HG02623 (cell line): ENCODE measurements around the gene TSEN34.

Experiments used
- ATAC-seq: cut with Tn5 transposase; IDR thresholded peaks from one replicate; pipeline ENCODE4 v1.9.1; 2021; ENCODE audit warnings: moderate library complexity; ENCODE audit not compliant: unreplicated experiment

TSEN34 gene

GRCh38 chr19:54191011-54191810 is at the start of gene TSEN34:
TSEN34 (plus strand) TSS chr19:54191308; CDS start chr19:54191365, 57 bp downstream.
- peak; percentile 23 for ATAC-seq

- no peak for ATAC-seq
Observed at GRCh38 chr19:54141356-54141755, 49.8 kb upstream of the TSEN34 start.

- ATAC-seq, result no peak
Observed at GRCh38 chr19:54142166-54142780, 48.8 kb upstream of the TSEN34 start.

GRCh38 chr19:54145541-54146158 is 45.5 kb upstream of the TSEN34 start:
- no peak for ATAC-seq

GRCh38 chr19:54147676-54148075 is 43.4 kb upstream of the TSEN34 start:
- ATAC-seq, result no peak

GRCh38 chr19:54148158-54148557 is 43.0 kb upstream of the TSEN34 start:
- no peak for ATAC-seq

GRCh38 chr19:54149021-54149812 is 41.9 kb upstream of the TSEN34 start:
- ATAC-seq, result no peak

GRCh38 chr19:54151362-54152035 is 39.6 kb upstream of the TSEN34 start:
- ATAC-seq, result no peak

- ATAC-seq, result no peak
Observed at GRCh38 chr19:54152267-54152666, 38.8 kb upstream of the TSEN34 start.

GRCh38 chr19:54152878-54153524 is 38.1 kb upstream of the TSEN34 start:
- ATAC-seq, result no peak

GRCh38 chr19:54153731-54154326 is 37.3 kb upstream of the TSEN34 start:
- ATAC-seq, result no peak

- ATAC-seq, result no peak
Observed at GRCh38 chr19:54154603-54155345, 36.3 kb upstream of the TSEN34 start.

- no peak for ATAC-seq
Observed at GRCh38 chr19:54155694-54156093, 35.4 kb upstream of the TSEN34 start.

- ATAC-seq, result no peak
Observed at GRCh38 chr19:54156490-54156889, 34.6 kb upstream of the TSEN34 start.

- ATAC-seq, result no peak
Observed at GRCh38 chr19:54156953-54157352, 34.2 kb upstream of the TSEN34 start.

- ATAC-seq, result no peak
Observed at GRCh38 chr19:54158812-54159351, 32.2 kb upstream of the TSEN34 start.

- peak; percentile 87 for ATAC-seq
Observed at GRCh38 chr19:54159352-54160181, 31.5 kb upstream of the TSEN34 start, which contains the start of gene LENG1. LENG1 (minus strand) TSS chr19:54159721; CDS start chr19:54159695, 26 bp downstream.
